IMR-90 (cell line): ENCODE results near the gene ZNF827. TPM values are rescaled to one million over a fixed set of nuclear protein-coding genes. Genes with fewer than 3 reads are reported as not detected.

Experiments used
- ATAC-seq: fragments of 200-7000 bp; cut with Tn5 transposase; 2 replicates; pipeline ENCODE4 v1.9.1; 2020; ENCODE audit warnings: low read depth, mild to moderate bottlenecking, moderate library complexity
- BruUV-seq: library from RNA; stranded (reverse); fragments of 400-500 nt; replicated peaks from 2 replicates; lab custom pipeline; 2021; lab: Mats Ljungman, UMichigan
- CTCF ChIA-PET: fragments of 300-600 bp; formaldehyde crosslinking; extraction: SDS; loops from one replicate; lab custom pipeline; 2021; ENCODE audit warnings: antibody characterized with exemption; lab: Yijun Ruan, JAX
- POLR2A ChIA-PET: fragments of 300-600 bp; sonication (Branson Sonifier 250); formaldehyde crosslinking; loops from one replicate; lab custom pipeline; 2022; ENCODE audit warnings: antibody characterized with exemption; ENCODE audit not compliant: unreplicated experiment; lab: Charles Lee
- DNase-seq: peaks from one replicate; pipeline ENCODE4 v3.0.0; 2013
- H2AFZ ChIP-seq: replicated peaks from 2 replicates; pipeline ENCODE3; 2013; ENCODE audit warnings: low read length, mild to moderate bottlenecking; ENCODE audit not compliant: poor library complexity
- H2AK5ac ChIP-seq: 2 replicates; pipeline ENCODE4 v1.6.1; 2013; ENCODE audit warnings: low read depth, low read length, inconsistent platforms
- H2AK9ac ChIP-seq: replicated peaks from 2 replicates; pipeline ENCODE3; 2013; ENCODE audit warnings: mild to moderate bottlenecking, low read depth, low read length, moderate library complexity; ENCODE audit not compliant: poor library complexity
- H2BK120ac ChIP-seq: 2 replicates; pipeline ENCODE4 v1.6.1; 2013; ENCODE audit warnings: low read depth, low read length, inconsistent platforms
- H2BK15ac ChIP-seq: 3 replicates; pipeline ENCODE4 v1.6.1; 2013; ENCODE audit warnings: low read depth, low read length, inconsistent platforms
- H2BK20ac ChIP-seq: 2 replicates; pipeline ENCODE4 v1.6.1; 2013; ENCODE audit warnings: low read depth, mild to moderate bottlenecking, inconsistent platforms, low read length, moderate library complexity
- H2BK5ac ChIP-seq: 2 replicates; pipeline ENCODE4 v1.6.1; 2013; ENCODE audit warnings: mild to moderate bottlenecking, low read depth, low read length, inconsistent platforms; ENCODE audit not compliant: poor library complexity, severe bottlenecking
- H3K14ac ChIP-seq: replicated peaks from 2 replicates; pipeline ENCODE4 v1.6.1; 2013; ENCODE audit warnings: low read depth, low read length, inconsistent platforms
- H3K18ac ChIP-seq: 2 replicates; pipeline ENCODE4 v1.6.1; 2013; ENCODE audit warnings: low read depth, low read length, control low read depth
- H3K23ac ChIP-seq: 2 replicates; pipeline ENCODE4 v1.6.1; 2013; ENCODE audit warnings: low read depth, low read length, inconsistent platforms
- H3K27ac ChIP-seq: 2 replicates; pipeline ENCODE4 v1.5.1; 2013; ENCODE audit warnings: mild to moderate bottlenecking, control low read depth, low read length; ENCODE audit not compliant: insufficient read depth
- H3K27me3 ChIP-seq: 2 replicates; pipeline ENCODE4 v1.6.1; 2013; ENCODE audit warnings: low read length; ENCODE audit not compliant: control insufficient read depth, insufficient read depth
- H3K36me3 ChIP-seq: 2 replicates; pipeline ENCODE4 v1.6.1; 2013; ENCODE audit warnings: low read length, mixed read lengths; ENCODE audit not compliant: control insufficient read depth, insufficient read depth
- H3K4ac ChIP-seq: 2 replicates; pipeline ENCODE4 v1.6.1; 2013; ENCODE audit warnings: low read depth, low read length, inconsistent platforms
- H3K4me1 ChIP-seq: 2 replicates; pipeline ENCODE4 v1.6.1; 2013; ENCODE audit warnings: low read length, mixed read lengths; ENCODE audit not compliant: control insufficient read depth, insufficient read depth
- H3K4me2 ChIP-seq: 2 replicates; pipeline ENCODE4 v1.6.1; 2013; ENCODE audit warnings: low read depth, mild to moderate bottlenecking, control low read depth, low read length, moderate library complexity
- H3K4me3 ChIP-seq: 2 replicates; pipeline ENCODE4 v1.5.1; 2013; ENCODE audit warnings: low read depth, mild to moderate bottlenecking, control low read depth, low read length, moderate library complexity; ENCODE audit not compliant: insufficient read depth
- H3K56ac ChIP-seq: 2 replicates; pipeline ENCODE4 v1.6.1; 2013; ENCODE audit warnings: low read length, inconsistent platforms; ENCODE audit not compliant: insufficient read depth; ENCODE audit errors: extremely low read depth
- H3K79me1 ChIP-seq, 2 experiments: 2 replicates each; pipeline ENCODE4 v1.6.1; 2013; ENCODE audit warnings: low read length in 2 of 2, inconsistent platforms in 1 of 2, low read depth in 1 of 2
- H3K9ac ChIP-seq: 2 replicates; pipeline ENCODE4 v1.6.1; 2013; ENCODE audit warnings: low read depth, low read length, control low read depth
- H3K9me1 ChIP-seq: 2 replicates; pipeline ENCODE4 v1.6.1; 2013; ENCODE audit warnings: low read length, inconsistent platforms; ENCODE audit not compliant: insufficient read depth
- H3K9me3 ChIP-seq: 2 replicates; pipeline ENCODE4 v1.6.1; 2013; ENCODE audit warnings: low read length; ENCODE audit not compliant: control insufficient read depth, insufficient read depth
- H4K20me1 ChIP-seq: 2 replicates; pipeline ENCODE4 v1.6.1; 2013; ENCODE audit warnings: low read length, inconsistent platforms; ENCODE audit not compliant: insufficient read depth
- H4K5ac ChIP-seq: 2 replicates; pipeline ENCODE4 v1.6.1; 2013; ENCODE audit warnings: mild to moderate bottlenecking, low read depth, low read length, control low read depth
- H4K8ac ChIP-seq, 2 experiments: 2 replicates each; pipeline ENCODE4 v1.6.1; 2013; ENCODE audit warnings: low read depth in 2 of 2, low read length in 2 of 2, control low read depth in 1 of 2, inconsistent platforms in 1 of 2
- H4K91ac ChIP-seq: 2 replicates; pipeline ENCODE4 v1.6.1; 2013; ENCODE audit warnings: low read depth, low read length, inconsistent platforms; ENCODE audit not compliant: insufficient read depth
- BHLHE40 ChIP-seq: fragments of 150-350 bp; IDR thresholded peaks from 2 replicates; pipeline ENCODE4 v1.6.1; 2016; ENCODE audit warnings: mild to moderate bottlenecking, low read depth, low read length
- CEBPB ChIP-seq: IDR thresholded peaks from 2 replicates; pipeline ENCODE4 v1.6.1; 2012; ENCODE audit warnings: low read depth, low read length, improper control_type of control experiment
- ELK1 ChIP-seq: fragments of 150-350 bp; IDR thresholded peaks from 2 replicates; pipeline ENCODE4 v1.6.1; 2016; ENCODE audit warnings: low read depth, mild to moderate bottlenecking, low read length, moderate library complexity, borderline replicate concordance
- FOS ChIP-seq: fragments of 150-350 bp; IDR thresholded peaks from 2 replicates; pipeline ENCODE4 v1.6.1; 2016; ENCODE audit warnings: low read depth, low read length
- MAFK ChIP-seq: IDR thresholded peaks from 2 replicates; pipeline ENCODE4 v1.6.1; 2012; ENCODE audit warnings: low read depth, low read length, improper control_type of control experiment
- MAZ ChIP-seq: IDR thresholded peaks from 2 replicates; pipeline ENCODE4 v1.6.1; 2012; ENCODE audit warnings: low read depth, mild to moderate bottlenecking, low read length, improper control_type of control experiment, moderate library complexity, borderline replicate concordance
- MXI1 ChIP-seq: IDR thresholded peaks from 2 replicates; pipeline ENCODE4 v1.6.1; 2012; ENCODE audit warnings: low read depth, mild to moderate bottlenecking, low read length, moderate library complexity, borderline replicate concordance
- POLR2A ChIP-seq: IDR thresholded peaks from 2 replicates; pipeline ENCODE4 v1.6.1; 2012; ENCODE audit warnings: mild to moderate bottlenecking, low read depth, low read length
- RAD21 ChIP-seq: IDR thresholded peaks from 2 replicates; pipeline ENCODE4 v1.6.1; 2012; ENCODE audit warnings: low read length, improper control_type of control experiment
- RCOR1 ChIP-seq: IDR thresholded peaks from 2 replicates; pipeline ENCODE4 v1.6.1; 2012; ENCODE audit warnings: mild to moderate bottlenecking, low read length, improper control_type of control experiment; ENCODE audit not compliant: insufficient replicate concordance
- SMC3 ChIP-seq: fragments of 150-350 bp; IDR thresholded peaks from 2 replicates; pipeline ENCODE4 v1.6.1; 2016; ENCODE audit warnings: low read depth, mild to moderate bottlenecking, antibody characterized with exemption, low read length, moderate library complexity
- USF2 ChIP-seq: fragments of 150-350 bp; IDR thresholded peaks from 2 replicates; pipeline ENCODE4 v1.6.1; 2017; ENCODE audit warnings: mild to moderate bottlenecking, antibody characterized with exemption, low read length, low read depth
- WGBS, 2 experiments: methylation state at CpG; one replicate each; pipeline versions ENCODE4 v1.1.5 to v1.1.7; 2013; ENCODE audit warnings: missing lambda C conversion rate in 2 of 2; ENCODE audit not compliant: insufficient read length in 1 of 2; ENCODE audit errors: extremely low coverage in 2 of 2; 5-methylcytosine and 5-hydroxymethylcytosine counted together
- dilution Hi-C: fragments of 300-500 bp; cut with HindIII; formaldehyde crosslinking; loops from one replicate; pipeline ENCODE4 v1.14.3; 2018; ENCODE audit warnings: low sequenced_read_pairs; ENCODE audit not compliant: unreplicated experiment
- in situ Hi-C: fragments of 300-500 bp; cut with MboI; formaldehyde crosslinking; loops from 3 replicates; pipeline ENCODE4 v1.14.3; 2019; ENCODE audit warnings: low sequenced_read_pairs, inconsistent platforms, mixed read lengths
- intact Hi-C: fragments of 100-400 bp; cut with micrococcal nuclease; formaldehyde crosslinking; loops from 2 replicates; pipeline ENCODE4 v1.10.0; 2022
- polyA plus RNA-seq, 3 experiments: library from polyadenylated mRNA; depleted of rRNA; stranded (reverse); fragments of >200 nt; gene quantifications; 2 replicates each; pipeline ENCODE4 v1.2.3, GENCODE V29; 2012; ENCODE audit warnings: low replicate concordance in 1 of 3
- total RNA-seq: library from RNA; depleted of rRNA; stranded (reverse); fragments of >200 nt; gene quantifications from 2 replicates; pipeline ENCODE4 v1.2.3, GENCODE V29; 2012
- TF ChIP-seq, protein P1 (sequence below): conservative IDR thresholded peaks from 2 replicates; pipeline ENCODE4 v1.5.1; 2012; ENCODE audit warnings: mild to moderate bottlenecking, low read depth, low read length, improper control_type of control experiment

The ZNF827 gene
- total and polyA plus RNA-seq, 2 of the 4 experiments (the other 2 are of a cell fraction): 6.6 to 31.7 TPM

DNA sequence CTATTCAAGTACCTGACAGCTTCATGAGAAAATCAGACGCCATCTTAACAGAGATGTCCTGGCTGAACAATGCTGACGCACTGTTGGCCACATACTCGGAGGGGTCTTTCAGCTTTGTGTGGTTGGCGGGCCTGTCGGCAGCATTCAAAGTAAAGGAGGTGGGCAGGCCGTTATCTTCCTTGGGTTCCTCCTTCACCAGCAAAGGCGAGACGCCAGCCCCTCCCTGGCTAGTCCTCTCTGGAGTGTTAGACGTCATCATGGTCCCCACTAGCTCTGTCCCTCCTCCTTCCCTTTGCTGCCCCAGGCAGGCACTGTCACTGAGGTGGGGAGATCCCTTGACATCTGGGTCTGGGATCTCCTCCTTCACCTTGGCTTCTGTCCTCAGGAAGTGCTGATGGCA lies 53.0 kb downstream of the ZNF827 start:
- Histone ChIP-seq H2AFZ (no peak overlapping the region), H3K4ac (no peak overlapping the region), H2BK5ac (no peak overlapping the region), H2BK15ac (no peak overlapping the region), H4K5ac (no peak overlapping the region), H3K9me1 (no peaks in the 10 kb centered on the region; the same call in 1 of the 2 replicates), H3K56ac (no peak overlapping the region), H4K91ac (no peak overlapping the region), H3K27me3 (no peaks in the 10 kb centered on the region), H4K8ac (no peak overlapping the region), H3K9me3 (no peaks in the 10 kb centered on the region), H3K4me1 (peaks cover 6% of the 10 kb centered on the region), H2AK5ac (peak overlapping the region; percentile 48; the same call in 1 of the 2 replicates), H3K4me3 (no peak overlapping the region), H4K20me1 (peaks cover 7% of the 10 kb centered on the region; the same call in 1 of the 2 replicates), H3K79me1 (peaks cover 18 to 34% of the 10 kb centered on the region in 2 experiments), H3K9ac (no peak overlapping the region), H3K23ac (no peak overlapping the region), H2BK120ac (no peak overlapping the region), H3K27ac (no peak overlapping the region), H3K18ac (no peak overlapping the region), H2AK9ac (no peak overlapping the region), H3K14ac (no peak overlapping the region), H2BK20ac (no peak overlapping the region), H3K4me2 (no peak overlapping the region), H3K36me3 (peaks cover 11% of the 10 kb centered on the region)
- intact Hi-C loops: loop anchor here (2.0 to 10.0 kb wide), 4 partner anchors 169 to 668 kb away; partner anchors contain the start of gene MMAA
- ATAC-seq (no peak), DNase-seq (no peak)
- WGBS, 2 experiments: 100% methylated on average over 4 of the region's 9 CpGs; no CpG with 5 or more reads in 1 of the 2 experiments
- TF ChIP-seq SMC3 (no peak), RCOR1 (no peak), USF2 (no peak), ELK1 (no peak), MXI1 (no peak), BHLHE40 (no peak), FOS (no peak), POLR2A (no peak), RAD21 (no peak), MAZ (no peak), CEBPB (no peak), MAFK (no peak)
- TF ChIP-seq, protein P1, sequence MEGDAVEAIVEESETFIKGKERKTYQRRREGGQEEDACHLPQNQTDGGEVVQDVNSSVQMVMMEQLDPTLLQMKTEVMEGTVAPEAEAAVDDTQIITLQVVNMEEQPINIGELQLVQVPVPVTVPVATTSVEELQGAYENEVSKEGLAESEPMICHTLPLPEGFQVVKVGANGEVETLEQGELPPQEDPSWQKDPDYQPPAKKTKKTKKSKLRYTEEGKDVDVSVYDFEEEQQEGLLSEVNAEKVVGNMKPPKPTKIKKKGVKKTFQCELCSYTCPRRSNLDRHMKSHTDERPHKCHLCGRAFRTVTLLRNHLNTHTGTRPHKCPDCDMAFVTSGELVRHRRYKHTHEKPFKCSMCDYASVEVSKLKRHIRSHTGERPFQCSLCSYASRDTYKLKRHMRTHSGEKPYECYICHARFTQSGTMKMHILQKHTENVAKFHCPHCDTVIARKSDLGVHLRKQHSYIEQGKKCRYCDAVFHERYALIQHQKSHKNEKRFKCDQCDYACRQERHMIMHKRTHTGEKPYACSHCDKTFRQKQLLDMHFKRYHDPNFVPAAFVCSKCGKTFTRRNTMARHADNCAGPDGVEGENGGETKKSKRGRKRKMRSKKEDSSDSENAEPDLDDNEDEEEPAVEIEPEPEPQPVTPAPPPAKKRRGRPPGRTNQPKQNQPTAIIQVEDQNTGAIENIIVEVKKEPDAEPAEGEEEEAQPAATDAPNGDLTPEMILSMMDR: no peak
- in situ Hi-C loops: no loop called here
- POLR2A ChIA-PET: no interaction called here
- dilution Hi-C loops: no loop called here
- CTCF ChIA-PET: no interaction called here
- no TSS peak for BruUV-seq
